H1 (cell line): ENCODE data around the gene TNPO2. TPM values are rescaled to one million over a fixed set of nuclear protein-coding genes. Genes with fewer than 3 reads are reported as not detected.
A peak's percentile ranks its signal among the peaks of the same experiment; 100 is the strongest.

Experiments used
- CTCF ChIA-PET: fragments of 300-600 bp; sonication (Branson Sonifier 250); formaldehyde crosslinking; loops from one replicate; lab custom pipeline; 2021; ENCODE audit not compliant: partially characterized antibody; lab: Charles Lee
- POLR2A ChIA-PET: fragments of 300-600 bp; sonication (Branson Sonifier 250); formaldehyde crosslinking; loops from one replicate; lab custom pipeline; 2021; ENCODE audit warnings: inconsistent platforms; ENCODE audit not compliant: partially characterized antibody; lab: Charles Lee
- DNase-seq, 2 experiments: peaks; one replicate each; pipeline versions ENCODE4 v3.0.0 to v3.0.0-alpha.2; 2010 to 2022; ENCODE audit warnings: low spot score in 2 of 2, low read depth in 1 of 2, mixed read lengths in 1 of 2
- FAIRE-seq: peaks from 2 replicates; lab custom pipeline; 2011; peaks lifted over from hg19 to GRCh38; lab: Jason Lieb, UNC
- H2AFZ ChIP-seq: 2 replicates; pipeline ENCODE4 v1.8.1; 2012; ENCODE audit warnings: low read length, inconsistent platforms
- H2AK5ac ChIP-seq: 2 replicates; pipeline ENCODE4 v1.6.1; 2013; ENCODE audit warnings: low read depth, low read length
- H2BK120ac ChIP-seq: replicated peaks from 2 replicates; pipeline ENCODE3; 2013; ENCODE audit warnings: low read depth, low read length, inconsistent platforms
- H2BK12ac ChIP-seq: 2 replicates; pipeline ENCODE4 v1.6.1; 2013; ENCODE audit warnings: low read depth, low read length
- H2BK15ac ChIP-seq: 2 replicates; pipeline ENCODE4 v1.6.1; 2013; ENCODE audit warnings: low read length
- H2BK20ac ChIP-seq: 2 replicates; pipeline ENCODE4 v1.6.1; 2013; ENCODE audit warnings: low read length
- H2BK5ac ChIP-seq: 2 replicates; pipeline ENCODE4 v1.6.1; 2013; ENCODE audit warnings: low read depth, low read length
- H3K14ac ChIP-seq: 2 replicates; pipeline ENCODE4 v1.6.1; 2013; ENCODE audit warnings: inconsistent platforms; ENCODE audit not compliant: insufficient read length
- H3K18ac ChIP-seq: 2 replicates; pipeline ENCODE4 v1.6.1; 2013; ENCODE audit warnings: low read length; ENCODE audit errors: extremely low read depth
- H3K23ac ChIP-seq: 2 replicates; pipeline ENCODE4 v1.6.1; 2013; ENCODE audit warnings: inconsistent platforms; ENCODE audit not compliant: insufficient read length
- H3K23me2 ChIP-seq: 2 replicates; pipeline ENCODE4 v1.6.1; 2013; ENCODE audit warnings: low read depth, low read length
- H3K27ac ChIP-seq: 2 replicates; pipeline ENCODE4 v1.6.1; 2011; ENCODE audit warnings: low read depth, low read length, inconsistent platforms
- H3K27me3 ChIP-seq, 4 experiments: replicated peaks in 1 of 4; 1 replicate in 1 of 4; 2 replicates in 3 of 4; pipeline versions ENCODE4 v1.6.1 to v1.8.1; 2011 to 2013; ENCODE audit warnings: low read length in 3 of 4, mild to moderate bottlenecking in 3 of 4, inconsistent platforms in 2 of 4, mixed read lengths in 2 of 4, moderate library complexity in 1 of 4; ENCODE audit not compliant: control insufficient read depth in 3 of 4, insufficient read depth in 3 of 4; ENCODE audit errors: extremely low read depth in 1 of 4
- H3K36me3 ChIP-seq, 4 experiments: 2 replicates each; pipeline versions ENCODE4 v1.6.1 to v1.8.1; 2011 to 2013; ENCODE audit warnings: mild to moderate bottlenecking in 4 of 4, low read length in 3 of 4, moderate library complexity in 2 of 4, control low read depth in 1 of 4, inconsistent platforms in 1 of 4; ENCODE audit not compliant: insufficient read depth in 4 of 4, control insufficient read depth in 2 of 4
- H3K4ac ChIP-seq: replicated peaks from 2 replicates; pipeline ENCODE3; 2013; ENCODE audit warnings: low read length, low read depth, mixed read lengths, inconsistent platforms; ENCODE audit not compliant: insufficient read length
- H3K4me1 ChIP-seq, 4 experiments: replicated peaks in 1 of 4; 1 replicate in 1 of 4; 2 replicates in 3 of 4; pipeline versions ENCODE4 v1.6.1 to v1.8.1; 2011 to 2013; ENCODE audit warnings: low read length in 3 of 4, inconsistent platforms in 2 of 4, mixed read lengths in 1 of 4; ENCODE audit not compliant: insufficient read depth in 4 of 4, control insufficient read depth in 3 of 4
- H3K4me2 ChIP-seq, 2 experiments: 2 replicates each; pipeline versions ENCODE4 v1.6.1 to v1.8.1; 2011 to 2013; ENCODE audit warnings: low read depth in 2 of 2, low read length in 2 of 2, control low read depth in 1 of 2, inconsistent platforms in 1 of 2, mild to moderate bottlenecking in 1 of 2; ENCODE audit not compliant: insufficient read depth in 1 of 2
- H3K4me3 ChIP-seq, 4 experiments: fragments of 200-600, 300-600 bp in 1 of 4; sonication (generic), shearing (Covaris generic), sonication (Bioruptor Twin) in 1 of 4; 2 replicates each; pipeline versions ENCODE4 v1.5.1 to v1.8.1; 2011 to 2016; ENCODE audit warnings: low read length in 4 of 4, low read depth in 3 of 4, control low read depth in 2 of 4, inconsistent platforms in 2 of 4, mild to moderate bottlenecking in 2 of 4, mixed read lengths in 1 of 4, moderate library complexity in 1 of 4; ENCODE audit not compliant: insufficient read depth in 2 of 4; ENCODE audit errors: extremely low read depth in 1 of 4
- H3K56ac ChIP-seq: replicated peaks from 2 replicates; pipeline ENCODE3; 2013; ENCODE audit warnings: low read depth, mild to moderate bottlenecking, mixed read lengths, low read length, inconsistent platforms; ENCODE audit not compliant: insufficient read length
- H3K79me1 ChIP-seq: 2 replicates; pipeline ENCODE4 v1.6.1; 2013; ENCODE audit warnings: low read depth, low read length, control low read depth
- H3K79me2 ChIP-seq, 2 experiments: 2 replicates each; pipeline versions ENCODE4 v1.6.1 to v1.8.1; 2012 to 2013; ENCODE audit warnings: low read length in 2 of 2, mild to moderate bottlenecking in 2 of 2, inconsistent platforms in 1 of 2; ENCODE audit not compliant: insufficient read depth in 2 of 2, control insufficient read depth in 1 of 2
- H3K9ac ChIP-seq, 4 experiments: replicated peaks in 1 of 4; 1 replicate in 1 of 4; 2 replicates in 3 of 4; pipeline versions ENCODE4 v1.6.1 to v1.8.1; 2011 to 2013; ENCODE audit warnings: low read depth in 3 of 4, low read length in 3 of 4, control low read depth in 2 of 4, mild to moderate bottlenecking in 2 of 4, moderate library complexity in 2 of 4, inconsistent platforms in 1 of 4; ENCODE audit errors: extremely low read depth in 1 of 4
- H3K9me3 ChIP-seq, 2 experiments: 2 replicates each; pipeline versions ENCODE4 v1.6.1 to v1.8.1; 2012 to 2013; ENCODE audit warnings: mild to moderate bottlenecking in 2 of 2, moderate library complexity in 2 of 2, control low read depth in 1 of 2, inconsistent platforms in 1 of 2, low read depth in 1 of 2, low read length in 1 of 2, mixed read lengths in 1 of 2; ENCODE audit not compliant: insufficient read depth in 2 of 2
- H4K20me1 ChIP-seq, 2 experiments: replicated peaks in 1 of 2; 2 replicates each; pipeline versions ENCODE3 to v1.8.1; 2011 to 2013; ENCODE audit warnings: inconsistent platforms in 2 of 2, low read length in 2 of 2, mild to moderate bottlenecking in 1 of 2; ENCODE audit not compliant: insufficient read depth in 2 of 2, control insufficient read depth in 1 of 2
- H4K5ac ChIP-seq: 2 replicates; pipeline ENCODE4 v1.6.1; 2013; ENCODE audit warnings: low read length, low read depth, mixed read lengths, inconsistent platforms; ENCODE audit not compliant: insufficient read length
- H4K8ac ChIP-seq: 2 replicates; pipeline ENCODE4 v1.8.0; 2013; ENCODE audit warnings: mild to moderate bottlenecking, moderate library complexity, low read length, inconsistent platforms; ENCODE audit not compliant: insufficient read depth; ENCODE audit errors: extremely low read depth
- H4K91ac ChIP-seq: replicated peaks from 2 replicates; pipeline ENCODE3; 2013; ENCODE audit warnings: low read length, mixed read lengths, inconsistent platforms; ENCODE audit not compliant: insufficient read length
- CTBP2 ChIP-seq: IDR thresholded peaks from 2 replicates; pipeline ENCODE4 v1.7.0; 2011; ENCODE audit warnings: borderline replicate concordance, mild to moderate bottlenecking, moderate library complexity, mixed read lengths, low read length; ENCODE audit not compliant: insufficient read depth, insufficient read length
- HDAC6 ChIP-seq: IDR thresholded peaks from one replicate; pipeline ENCODE4 v1.7.1; 2012; ENCODE audit warnings: low read depth, mild to moderate bottlenecking, inconsistent platforms, low read length, moderate library complexity
- KDM4A ChIP-seq: IDR thresholded peaks from one replicate; pipeline ENCODE4 v1.7.1; 2012; ENCODE audit warnings: low read depth, mild to moderate bottlenecking, moderate library complexity, low read length, inconsistent platforms; ENCODE audit not compliant: severe bottlenecking
- NRF1 ChIP-seq: IDR thresholded peaks from 2 replicates; pipeline ENCODE4 v1.6.1; 2011; ENCODE audit warnings: mild to moderate bottlenecking, low read depth, low read length, improper control_type of control experiment
- POU5F1 ChIP-seq: IDR thresholded peaks from 2 replicates; pipeline ENCODE4 v1.6.1; 2011; ENCODE audit warnings: low read depth, mild to moderate bottlenecking, low read length, moderate library complexity
- RAD21 ChIP-seq, 2 experiments: IDR thresholded peaks in 1 of 2; conservative IDR thresholded peaks in 1 of 2; 2 replicates each; pipeline ENCODE4 v1.6.1; 2011; ENCODE audit warnings: low read depth in 2 of 2, low read length in 2 of 2, improper control_type of control experiment in 1 of 2, inconsistent platforms in 1 of 2, mild to moderate bottlenecking in 1 of 2, moderate library complexity in 1 of 2
- RXRA ChIP-seq: IDR thresholded peaks from 2 replicates; pipeline ENCODE4 v1.6.1; 2011; ENCODE audit warnings: low read depth, mild to moderate bottlenecking, low read length, moderate library complexity; ENCODE audit not compliant: insufficient read depth
- YY1 ChIP-seq: IDR thresholded peaks from 2 replicates; pipeline ENCODE4 v1.6.1; 2011; ENCODE audit warnings: low read depth, mild to moderate bottlenecking, low read length
- WGBS, 2 experiments: shearing (Covaris generic) in 1 of 2; methylation state at CpG; one replicate each; pipeline versions ENCODE4 v1.1.6 to v1.1.7; 2013 to 2015; ENCODE audit warnings: low lambda C conversion rate in 2 of 2, mixed read lengths in 2 of 2, inconsistent platforms in 1 of 2, low coverage in 1 of 2, missing lambda C conversion rate in 1 of 2; ENCODE audit not compliant: insufficient replicate concordance in 2 of 2, insufficient coverage in 1 of 2, insufficient read length in 1 of 2; ENCODE audit errors: extremely low coverage in 1 of 2, missing lambda C conversion rate in 1 of 2; 5-methylcytosine and 5-hydroxymethylcytosine counted together
- polyA plus RNA-seq, 7 experiments: library from polyadenylated mRNA; depleted of rRNA in 3 of 7; stranded (reverse) in 5 of 7; unstranded in 2 of 7; fragments of >200 nt in 5 of 7; fragments of 200-250 nt in 2 of 7; gene quantifications; 1 replicate in 5 of 7; 2 replicates in 1 of 7; 4 replicates in 1 of 7; pipeline versions ENCODE4 v1.2.1 to v1.2.3, GENCODE V29; 2011 to 2013; ENCODE audit warnings: missing spikeins in 2 of 7, mixed read lengths in 2 of 7
- total RNA-seq: library from RNA; stranded (reverse); fragmentation: NEBNext Ultra II Directional; extraction: Animal tissue kit (Norgen Biotek cat#: 25700); gene quantifications from 2 replicates; pipeline ENCODE4 v1.2.1, GENCODE V29; 2021
- TF ChIP-seq, protein P1 (sequence below): IDR thresholded peaks from 2 replicates; pipeline ENCODE4 v1.6.1; 2012; ENCODE audit warnings: inconsistent platforms

The TNPO2 gene
- total and polyA plus RNA-seq, 2 of the 8 experiments (the other 6 are each of a cell fraction or from before 2014, with no cell fraction given): 112 to 121 TPM

DNA sequence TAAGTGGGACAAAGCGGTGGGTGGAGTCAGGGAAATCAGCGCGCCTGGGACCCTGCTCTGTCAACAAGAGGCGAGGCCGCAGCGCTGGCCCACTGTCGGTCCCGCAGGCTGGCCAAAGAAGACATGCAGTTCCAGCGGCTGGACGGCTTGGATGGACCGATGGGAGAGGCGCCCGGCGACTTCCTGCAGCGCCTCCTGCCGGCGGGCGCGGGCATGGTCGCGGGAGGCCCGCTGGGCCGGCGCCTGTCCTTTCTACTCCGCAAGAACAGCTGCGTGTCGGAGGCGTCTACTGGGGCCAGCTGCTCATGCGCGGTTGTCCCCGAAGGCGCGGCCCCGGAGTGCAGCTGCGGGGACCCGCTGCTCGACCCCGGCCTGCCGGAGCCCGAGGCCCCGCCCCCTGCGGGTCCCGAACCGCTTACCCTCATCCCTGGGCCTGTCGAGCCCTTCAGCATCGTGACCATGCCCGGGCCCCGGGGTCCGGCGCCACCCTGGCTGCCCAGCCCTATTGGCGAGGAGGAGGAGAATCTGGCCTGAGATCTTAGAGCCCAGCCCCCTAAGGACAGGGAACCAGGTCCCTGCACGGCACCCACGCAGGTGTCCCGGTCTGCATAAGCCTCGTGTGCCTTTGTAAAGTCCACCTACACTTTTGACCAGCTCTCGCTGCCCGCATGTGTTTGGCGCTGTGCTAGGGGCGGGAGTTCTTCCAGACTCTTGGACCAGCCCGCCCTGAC, 34.0 kb upstream of the TNPO2 start:
- DNase-seq (peak; percentile 83 to 95), FAIRE-seq (no peak)
- Histone ChIP-seq H3K23me2 (peaks cover 2% of the 10 kb centered on the region; the same call in 1 of the 2 replicates), H3K27me3 (no peaks in the 10 kb centered on the region; a peak in 1 of 7 replicates), H3K79me2 (no peaks in the 10 kb centered on the region), H3K4ac (no peak overlapping the region), H4K91ac (no peak overlapping the region), H2BK20ac (no peak overlapping the region), H2AFZ (0 out of 2 replicates have a peak overlapping the region, but pooled peaks have one; percentile 84), H3K4me3 (peak overlapping the region; percentile 12 to 59 (median 27); a peak in 6 of 8 replicates), H3K4me1 (peaks cover 0 to 6% (median 2%) of the 10 kb centered on the region in 4 experiments; a peak in 3 of 7 replicates), H3K27ac (no peak overlapping the region), H3K18ac (peak overlapping the region; percentile 32; the same call in 1 of the 2 replicates), H3K14ac (no peak overlapping the region), H3K9ac (peak overlapping the region in 2 of 4 experiments; percentile 25 to 38; a peak in 2 of 7 replicates), H3K9me3 (no peaks in the 10 kb centered on the region), H3K36me3 (peaks cover 1 to 3% (median 3%) of the 10 kb centered on the region in 4 experiments; a peak in 4 of 8 replicates), H4K20me1 (no peaks in the 10 kb centered on the region), H3K23ac (no peak overlapping the region), H3K4me2 (peak overlapping the region; percentile 2 to 86), H2BK120ac (no peak overlapping the region), H4K5ac (no peak overlapping the region), H2AK5ac (no peak overlapping the region), H2BK5ac (no peak overlapping the region), H2BK12ac (no peak overlapping the region), H3K79me1 (no peaks in the 10 kb centered on the region), H3K56ac (no peak overlapping the region), H4K8ac (peak overlapping the region; percentile 62; the same call in 1 of the 2 replicates), H2BK15ac (no peak overlapping the region)
- CTCF ChIA-PET: interaction anchor here (0.8 to 17.5 kb wide), 13 partner anchors 9 to 116 kb away, joined by 3 to 288 read pairs (median 11); partner anchors contain the start of genes GET3, HOOK2, JUNB and PRDX2
- POLR2A ChIA-PET: interaction anchor here (0.6 to 6.5 kb wide), 21 partner anchors 8 to 80 kb away, joined by 3 to 50 read pairs (median 4); partner anchors contain the start of genes DHPS, GET3, PRDX2 and RTBDN
- 7% methylated on average over 60 of the region's 60 CpGs; no CpG with 5 or more reads in 1 of the 2 experiments for WGBS, 2 experiments
- TF ChIP-seq YY1 (peak; percentile 46; the same call in 1 of the 2 replicates), NRF1 (peak; percentile 48; the same call in 1 of the 2 replicates), KDM4A (peak; percentile 47), RAD21 (IDR thresholded peaks at IDR 0.05 in 1 of 2, conservative IDR thresholded peaks at IDR 0.05 in 1 of 2; ENCODE audit: low read depth in 2 of 2, low read length in 2 of 2) (peak; percentile 52 to 63), CTBP2 (no peak), POU5F1 (no peak), RXRA (no peak), HDAC6 (no peak)
- TF ChIP-seq, protein P1, sequence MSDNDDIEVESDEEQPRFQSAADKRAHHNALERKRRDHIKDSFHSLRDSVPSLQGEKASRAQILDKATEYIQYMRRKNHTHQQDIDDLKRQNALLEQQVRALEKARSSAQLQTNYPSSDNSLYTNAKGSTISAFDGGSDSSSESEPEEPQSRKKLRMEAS: peak; percentile 58; the same call in 1 of the 2 replicates
